Gastroesophageal sphincter (tissue), 3 donors: ENCODE measurements around the gene TWIST2.

Source experiments
- EP300 ChIP-seq: sonication (generic); formaldehyde crosslinking; IDR thresholded peaks from one replicate; pipeline ENCODE4 v1.6.1; 2017; ENCODE audit warnings: antibody characterized with exemption, mild to moderate bottlenecking
- POLR2A ChIP-seq, 2 donors: fragments of 450-650 bp; IDR thresholded peaks; one replicate each; pipeline ENCODE4 v1.6.1; 2017; ENCODE audit warnings: antibody characterized with exemption in 2 of 2, mild to moderate bottlenecking in 2 of 2, moderate library complexity in 1 of 2
- POLR2AphosphoS5 ChIP-seq: sonication (generic); formaldehyde crosslinking; IDR thresholded peaks from one replicate; pipeline ENCODE4 v1.6.1; 2017; ENCODE audit warnings: antibody characterized with exemption
- TF ChIP-seq, protein P1 (sequence below), 4 experiments: fragments of 200-600 bp in 2 of 4; fragments of 450-650 bp in 2 of 4; sonication (generic) in 1 of 4; IDR thresholded peaks; one replicate each; pipeline ENCODE4 v1.5.1; 2017 to 2019; ENCODE audit warnings: antibody characterized with exemption in 4 of 4, mild to moderate bottlenecking in 2 of 4, moderate library complexity in 2 of 4

GRCh38 chr2:238950551-238950950, 102.7 kb downstream of the TWIST2 start:
- no peak for TF ChIP-seq POLR2A (IDR thresholded peaks at IDR 0.05)
- TF ChIP-seq, protein P1, sequence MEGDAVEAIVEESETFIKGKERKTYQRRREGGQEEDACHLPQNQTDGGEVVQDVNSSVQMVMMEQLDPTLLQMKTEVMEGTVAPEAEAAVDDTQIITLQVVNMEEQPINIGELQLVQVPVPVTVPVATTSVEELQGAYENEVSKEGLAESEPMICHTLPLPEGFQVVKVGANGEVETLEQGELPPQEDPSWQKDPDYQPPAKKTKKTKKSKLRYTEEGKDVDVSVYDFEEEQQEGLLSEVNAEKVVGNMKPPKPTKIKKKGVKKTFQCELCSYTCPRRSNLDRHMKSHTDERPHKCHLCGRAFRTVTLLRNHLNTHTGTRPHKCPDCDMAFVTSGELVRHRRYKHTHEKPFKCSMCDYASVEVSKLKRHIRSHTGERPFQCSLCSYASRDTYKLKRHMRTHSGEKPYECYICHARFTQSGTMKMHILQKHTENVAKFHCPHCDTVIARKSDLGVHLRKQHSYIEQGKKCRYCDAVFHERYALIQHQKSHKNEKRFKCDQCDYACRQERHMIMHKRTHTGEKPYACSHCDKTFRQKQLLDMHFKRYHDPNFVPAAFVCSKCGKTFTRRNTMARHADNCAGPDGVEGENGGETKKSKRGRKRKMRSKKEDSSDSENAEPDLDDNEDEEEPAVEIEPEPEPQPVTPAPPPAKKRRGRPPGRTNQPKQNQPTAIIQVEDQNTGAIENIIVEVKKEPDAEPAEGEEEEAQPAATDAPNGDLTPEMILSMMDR (IDR thresholded peaks at IDR 0.05) = no peak
- no peak for TF ChIP-seq POLR2AphosphoS5
- no peak for TF ChIP-seq EP300
